GM18505 (cell line): ENCODE results near the gene MYO18A.

ENCODE experiments used
- ATAC-seq: cut with Tn5 transposase; IDR thresholded peaks from one replicate; pipeline ENCODE4 v1.9.1; 2021; ENCODE audit not compliant: unreplicated experiment
- POLR2A ChIP-seq: IDR thresholded peaks from 4 replicates; pipeline ENCODE4 v1.6.1; 2011; ENCODE audit warnings: borderline replicate concordance; ENCODE audit not compliant: insufficient read depth, insufficient read length; ENCODE audit errors: extremely low read depth

The MYO18A gene

DNA sequence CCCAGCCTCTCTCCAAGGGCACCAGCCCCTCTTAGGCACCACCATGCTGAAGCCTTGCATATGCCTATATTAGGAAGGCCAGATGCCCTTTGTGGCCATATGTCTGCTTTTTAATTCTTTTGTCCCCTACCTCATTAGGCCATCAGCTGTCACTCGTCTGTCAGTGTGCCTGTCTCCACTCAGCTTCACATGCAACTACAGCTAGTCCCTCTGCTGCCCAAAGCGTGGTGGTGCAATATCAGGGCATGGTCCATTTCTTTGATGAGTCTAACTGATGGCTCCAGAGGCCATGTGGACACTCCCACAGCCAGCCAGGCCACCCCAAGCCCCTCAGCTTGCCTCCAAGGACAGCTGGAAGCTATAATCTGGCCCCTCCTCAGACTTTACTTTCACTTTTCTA, 36.3 kb downstream of the MYO18A start:
- TF ChIP-seq POLR2A = no peak
- no peak for ATAC-seq

DNA sequence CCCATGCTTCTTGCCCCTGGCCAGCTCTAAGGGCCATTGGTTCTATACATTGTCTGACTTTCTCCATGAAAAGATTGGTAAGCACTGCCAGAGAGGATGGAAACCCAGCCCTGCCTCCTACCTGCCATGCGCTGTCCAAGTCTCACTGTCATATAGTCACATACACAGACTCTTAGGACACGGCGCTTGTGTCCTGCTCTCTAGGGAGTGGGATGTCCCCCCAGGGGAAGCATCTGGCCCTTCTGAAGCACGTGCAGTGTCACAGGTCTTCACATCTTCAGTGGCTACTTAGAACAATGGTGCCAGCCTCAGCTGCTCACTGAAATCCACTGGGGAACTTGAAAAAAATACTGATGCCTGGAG, 38.7 kb downstream of the MYO18A start:
- no peak for TF ChIP-seq POLR2A
- ATAC-seq = no peak

DNA sequence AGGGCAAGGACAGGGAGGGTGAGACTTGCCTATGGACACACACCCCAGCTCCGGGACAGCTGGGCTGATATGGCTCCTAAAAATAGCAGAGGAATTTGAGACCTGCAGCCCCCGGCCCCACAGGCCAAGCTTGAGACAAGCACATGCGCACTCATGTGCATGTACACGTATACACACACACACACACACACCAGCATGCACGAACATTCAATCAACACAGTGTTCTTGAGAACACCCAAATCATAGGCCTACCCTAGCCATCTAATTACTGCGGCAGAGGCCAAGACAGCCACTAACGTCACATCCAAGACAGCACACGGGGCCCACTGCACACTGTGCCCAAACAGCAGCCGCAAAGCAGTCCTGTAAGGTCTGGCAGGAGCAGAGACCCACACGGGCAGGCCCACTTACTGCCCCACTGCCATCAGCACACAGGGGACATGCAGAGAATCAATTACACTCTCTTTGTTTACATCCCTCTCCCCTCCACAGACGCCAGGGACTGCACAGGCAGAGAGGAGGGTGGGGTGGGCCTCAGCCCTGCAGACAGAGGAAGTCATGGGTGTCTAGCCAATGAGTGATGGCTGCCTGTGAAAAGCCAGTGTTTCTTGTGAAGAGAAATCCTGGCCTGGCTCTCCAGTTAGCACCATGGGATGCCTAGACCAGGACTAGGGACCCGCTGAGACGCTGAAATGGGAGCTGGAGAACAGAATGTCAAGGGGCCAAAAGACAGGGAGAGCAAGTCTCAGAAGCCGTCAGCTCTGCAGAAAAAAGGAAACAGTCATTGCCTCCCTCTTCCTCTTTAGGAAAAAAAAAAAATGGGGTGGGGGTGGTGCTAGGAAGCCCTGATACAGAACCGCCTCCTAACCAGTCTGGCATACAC, 39.3 kb downstream of the MYO18A start:
- TF ChIP-seq POLR2A = peak; percentile 33
- ATAC-seq = no peak

DNA sequence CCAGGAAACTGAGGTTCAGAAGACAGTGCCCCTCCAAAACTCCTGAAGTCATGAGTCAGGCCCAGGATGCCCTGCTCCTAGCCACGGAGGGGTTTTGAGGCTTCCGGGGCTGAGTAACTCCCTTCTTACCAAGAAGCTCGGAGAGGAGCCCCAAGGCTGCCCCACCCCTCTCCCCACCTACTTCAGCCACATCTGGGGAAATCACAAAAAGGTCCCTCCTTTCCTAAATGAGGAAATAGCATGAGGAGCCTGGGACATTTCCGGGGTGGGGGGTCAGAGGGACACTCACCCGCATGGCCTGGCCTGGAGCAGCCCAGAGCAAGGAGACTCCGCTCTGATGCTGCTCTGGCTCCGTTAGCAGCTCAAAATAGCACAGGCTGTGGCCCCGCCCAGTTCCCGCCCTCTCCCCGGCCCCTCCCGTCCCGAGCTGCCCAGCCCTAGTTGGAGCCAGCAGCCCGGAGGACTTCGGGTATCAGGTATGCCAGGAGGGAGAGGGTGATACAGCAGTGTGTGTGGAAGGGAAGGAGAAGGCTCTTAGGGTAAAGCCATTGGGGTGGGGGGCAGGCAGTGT, 40.1 kb downstream of the MYO18A start:
- TF ChIP-seq POLR2A = peak; percentile 71
- ATAC-seq = peak; percentile 37

DNA sequence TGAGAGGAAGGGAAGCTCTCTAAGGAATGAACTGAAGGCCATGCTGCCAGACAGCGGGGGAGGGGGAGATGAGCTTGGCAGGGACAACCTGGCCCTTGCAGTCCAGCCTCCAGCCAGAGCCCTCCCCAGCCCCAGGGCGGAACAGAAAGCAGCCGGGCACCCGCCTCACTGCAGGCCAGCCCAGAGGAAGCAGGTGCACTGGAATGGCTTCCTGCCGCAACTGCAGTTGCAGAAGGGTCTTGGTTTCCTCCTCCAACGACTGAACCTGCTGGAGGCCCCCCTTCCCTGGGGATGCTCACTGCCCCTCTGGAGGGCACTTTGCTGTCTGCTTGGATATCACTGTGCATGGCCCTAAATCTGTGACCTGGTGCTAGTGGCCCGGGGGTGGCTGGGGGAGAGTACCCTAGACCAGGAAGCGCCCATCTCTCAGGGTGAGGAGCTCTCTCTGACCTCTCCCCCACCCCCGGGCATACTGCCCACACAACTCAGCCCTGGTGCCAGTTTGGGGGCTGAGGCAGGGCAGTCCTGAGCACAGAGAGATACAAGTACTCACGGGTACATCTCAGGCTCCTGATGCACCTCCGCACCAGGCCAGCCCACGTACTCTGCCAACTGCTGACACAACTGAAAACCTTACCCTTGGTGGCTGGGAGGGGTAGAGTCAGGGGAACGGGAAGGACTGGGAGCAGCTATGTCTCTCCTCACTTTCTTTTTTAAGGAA, 41.1 kb downstream of the MYO18A start:
- peak; percentile 36 for TF ChIP-seq POLR2A
- ATAC-seq = no peak

DNA sequence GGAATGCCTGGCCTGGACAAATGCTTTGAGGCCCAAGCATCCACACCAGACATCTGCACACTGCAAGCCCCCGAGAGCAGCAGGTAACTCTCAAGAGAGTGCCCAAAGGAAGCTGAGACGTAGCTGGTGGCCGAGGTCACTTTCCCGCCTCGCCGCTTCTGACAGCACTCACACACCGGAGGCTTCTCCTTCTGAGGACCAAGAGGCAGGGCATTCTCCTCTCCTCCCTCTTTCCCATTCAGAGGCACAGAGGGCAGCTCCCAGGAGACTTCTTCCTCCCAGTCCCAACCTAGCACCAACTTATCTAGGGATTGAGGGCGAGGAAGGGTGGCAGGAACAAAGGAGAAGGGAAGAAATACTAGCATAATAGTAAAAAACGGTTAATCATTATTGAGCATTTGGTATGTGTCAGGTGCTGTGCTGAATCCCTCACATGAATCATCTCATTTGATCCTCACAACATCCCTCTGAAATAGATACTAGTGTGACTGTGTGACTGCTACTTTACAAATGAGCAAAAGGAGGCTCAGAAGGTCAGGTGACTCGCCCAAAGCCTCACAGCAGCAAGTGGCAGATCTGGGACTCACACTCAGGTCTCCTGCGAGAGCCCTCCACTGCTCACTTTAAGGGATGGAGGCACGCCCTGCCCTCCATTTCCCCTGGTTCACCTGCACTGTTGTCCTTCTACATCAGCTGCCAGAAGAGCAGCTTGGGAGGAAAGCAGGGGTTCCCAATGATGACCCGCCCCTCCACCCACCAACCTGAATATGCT, 41.8 kb downstream of the MYO18A start:
- no peak for TF ChIP-seq POLR2A
- no peak for ATAC-seq

DNA sequence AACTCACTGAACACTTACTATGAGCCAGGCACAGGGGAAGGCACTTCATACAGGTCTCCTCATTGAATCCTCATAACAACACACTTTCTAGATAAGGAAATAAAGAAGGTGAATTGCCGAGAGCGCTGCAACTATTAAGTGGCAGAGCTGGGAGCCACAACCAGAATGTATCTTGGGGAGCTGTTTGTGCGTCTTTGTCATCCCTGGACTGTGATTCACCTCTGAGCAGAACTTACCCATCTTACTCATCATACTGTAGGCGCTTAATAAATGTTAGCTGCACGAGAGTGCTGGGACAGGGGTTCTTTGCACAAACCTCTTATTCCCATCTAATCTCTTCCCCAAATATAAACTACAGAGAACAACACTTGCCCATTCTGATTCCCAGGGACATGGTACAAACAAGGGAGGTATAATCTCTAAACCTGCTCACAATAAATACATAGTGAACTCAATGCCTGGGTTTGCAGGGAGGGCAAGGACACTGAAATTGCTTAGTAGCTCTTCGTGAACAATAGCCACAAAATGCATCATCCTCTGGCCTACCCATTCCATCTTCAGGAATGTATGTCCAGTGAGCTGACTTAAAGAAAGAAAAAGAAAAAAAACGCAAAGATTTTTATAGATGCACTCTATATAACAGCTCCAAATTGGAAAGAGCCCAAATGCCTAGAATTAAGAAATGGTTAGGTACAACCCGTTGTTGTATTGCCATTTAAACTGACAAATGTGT, 43.0 kb downstream of the MYO18A start:
- ATAC-seq = no peak
- TF ChIP-seq POLR2A = no peak

DNA sequence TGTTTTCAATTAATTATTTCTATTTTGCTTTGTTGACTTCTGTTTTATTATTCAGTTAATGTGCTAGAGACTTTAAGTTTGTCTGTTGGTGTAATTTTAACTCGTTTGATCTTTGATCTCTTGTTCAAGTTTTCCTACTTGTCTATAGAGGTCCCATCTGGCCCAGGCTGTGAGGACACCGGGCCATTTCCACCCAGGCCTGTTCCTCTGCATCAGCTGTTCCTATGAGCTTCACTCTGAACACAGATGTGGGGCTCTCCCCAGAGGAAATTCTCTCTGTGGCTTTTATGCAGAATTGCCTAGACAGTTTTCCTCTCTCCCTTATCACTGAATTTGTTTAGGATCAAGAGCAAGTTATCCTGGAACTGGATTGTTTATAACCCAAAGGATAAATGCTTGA, 44.7 kb downstream of the MYO18A start:
- ATAC-seq = no peak
- no peak for TF ChIP-seq POLR2A

DNA sequence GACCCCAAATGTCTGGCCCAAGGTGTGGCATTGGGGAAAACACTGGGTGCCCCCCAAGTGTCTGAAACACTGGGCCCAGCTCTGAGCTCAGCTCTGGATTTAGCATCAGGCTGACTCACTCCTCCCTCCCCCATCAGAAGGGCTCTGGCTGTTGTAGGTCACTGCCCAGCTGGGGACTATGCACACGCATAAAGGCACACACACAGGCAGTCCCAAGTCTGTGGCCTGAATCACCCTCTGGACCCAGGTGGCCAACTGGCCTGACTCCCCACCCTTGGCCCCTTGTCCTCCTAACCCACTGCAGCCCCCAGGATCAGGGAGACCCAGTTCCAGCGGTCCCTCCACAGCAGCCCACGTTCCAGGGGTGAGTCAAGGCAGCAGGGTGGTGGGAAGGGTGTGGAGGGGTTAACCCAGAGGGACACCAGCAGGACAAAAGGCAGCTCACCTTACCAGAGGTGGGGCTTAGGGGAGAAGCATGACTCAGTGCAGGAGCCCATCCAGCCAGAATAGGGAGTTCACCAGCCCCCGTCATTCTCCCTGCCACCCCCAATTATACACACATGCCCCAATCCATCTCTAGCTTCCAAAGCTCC, 47.0 kb downstream of the MYO18A start:
- no peak for TF ChIP-seq POLR2A
- no peak for ATAC-seq

DNA sequence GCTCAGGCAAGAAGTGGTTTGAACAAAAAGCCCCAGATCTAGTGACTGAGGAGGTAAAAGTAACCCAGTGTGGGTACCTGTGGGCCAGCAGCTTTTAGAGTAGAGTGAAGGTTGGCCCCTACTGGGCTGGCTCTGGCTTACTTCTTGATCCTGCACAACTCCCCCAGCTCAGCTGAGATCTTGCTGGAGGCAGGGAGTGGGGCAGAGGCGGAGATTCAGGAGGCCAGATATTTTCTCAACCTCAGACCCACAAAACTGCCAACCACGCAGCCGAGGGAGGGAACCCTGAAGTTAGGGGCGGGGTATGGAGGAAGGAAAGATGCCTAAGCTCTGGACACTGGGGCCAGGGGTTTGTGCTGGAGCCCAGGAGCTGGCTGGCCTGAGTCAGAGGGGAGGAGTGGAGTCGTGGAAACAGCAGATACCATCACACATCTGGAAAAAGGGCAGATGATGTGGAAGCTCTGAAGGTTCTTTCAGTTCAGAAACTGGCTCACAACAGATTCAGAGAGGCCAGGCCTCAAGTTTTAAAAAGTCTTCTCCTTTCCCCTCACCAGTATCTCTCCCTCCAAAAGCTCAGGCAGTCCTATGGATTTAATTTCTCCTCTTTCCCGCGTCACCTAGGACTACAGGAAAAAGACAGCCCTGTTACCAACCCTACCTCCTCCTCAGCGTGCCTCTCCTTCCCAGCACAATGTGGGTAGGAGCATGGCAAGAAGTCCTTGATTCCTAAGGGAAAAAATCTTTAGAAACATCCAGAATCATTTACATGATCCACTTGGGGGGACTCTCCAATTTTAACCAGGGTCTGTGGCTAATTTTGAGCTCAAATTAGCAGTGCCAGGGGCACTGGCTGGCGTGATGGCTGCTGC, 48.1 kb downstream of the MYO18A start:
- no peak for TF ChIP-seq POLR2A

DNA sequence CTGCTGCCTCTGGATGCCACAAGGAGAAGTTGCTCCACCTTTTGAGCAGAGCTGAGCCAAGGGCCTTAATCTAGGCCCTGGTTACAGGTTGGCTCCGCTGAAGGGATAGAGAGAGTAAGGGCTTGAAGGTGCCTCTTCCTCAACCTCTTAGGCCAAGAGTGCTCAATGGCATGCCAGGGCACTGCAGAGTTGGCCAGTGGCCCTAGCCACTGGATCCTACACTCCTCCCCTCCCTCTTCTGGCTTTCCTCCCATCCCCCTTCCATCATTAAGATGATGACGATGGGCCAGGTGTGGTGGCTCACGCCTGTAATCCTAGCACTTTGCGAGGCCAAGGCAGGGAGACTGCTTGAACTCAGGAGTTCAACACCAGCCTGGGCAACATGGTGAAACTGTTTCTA, 50.5 kb downstream of the MYO18A start:
- ATAC-seq = no peak
- no peak for TF ChIP-seq POLR2A

More for the DNA sequence above, 48.1 kb downstream of the MYO18A start:
- no peak for ATAC-seq
